Dermis blood vessel endothelial cell (primary cell): ENCODE measurements around the gene TCTN3. TPM values are rescaled to one million over a fixed set of nuclear protein-coding genes. Genes with fewer than 3 reads are reported as not detected.
"Not testable (repeated sequence)": the region's sequence is repeated elsewhere in the genome, so short reads cannot be mapped to it uniquely, and the experiment has no call there.

ENCODE experiments used
- DNase-seq: peaks from one replicate; pipeline ENCODE4 v3.0.0; 2010
- total RNA-seq: library from RNA; depleted of rRNA; stranded (reverse); fragments of >200 nt; gene quantifications from 2 replicates; pipeline ENCODE4 v1.2.3, GENCODE V29; 2014

The TCTN3 gene
- total RNA-seq, 1 donor from 2014 or later: 34.2 TPM

GRCh38 chr10:95683966-95684365, 9.8 kb downstream of the TCTN3 start:
- DNase-seq: no peak

- DNase-seq: no peak
These were observed 18.2 kb downstream of the TCTN3 start for GRCh38 chr10:95675403-95676116.

- DNase-seq: no peak
These were observed 19.1 kb downstream of the TCTN3 start for GRCh38 chr10:95674643-95675042.

- DNase-seq: not testable (repeated sequence)
These were observed 21.1 kb downstream of the TCTN3 start for GRCh38 chr10:95672641-95673040.

GRCh38 chr10:95664543-95664942, 29.2 kb downstream of the TCTN3 start:
- DNase-seq: no peak

- DNase-seq: no peak
These were observed 30.2 kb downstream of the TCTN3 start for GRCh38 chr10:95663496-95663895.

- DNase-seq: no peak
These were observed 31.9 kb downstream of the TCTN3 start for GRCh38 chr10:95661818-95662217.

- DNase-seq: no peak
These were observed 33.4 kb downstream of the TCTN3 start for GRCh38 chr10:95660283-95660682.

GRCh38 chr10:95657250-95657649, 36.5 kb downstream of the TCTN3 start:
- DNase-seq: no peak

GRCh38 chr10:95656291-95657164, 37.2 kb downstream of the TCTN3 start, which contains the start of gene ALDH18A1:
Gene ALDH18A1, minus strand, starts transcription at chr10:95656711. Its CDS starts 3,334 bp downstream, at chr10:95653377.
- DNase-seq: peak; percentile 93

GRCh38 chr10:95655571-95656290, 38.0 kb downstream of the TCTN3 start:
- DNase-seq: peak; percentile 37

- DNase-seq: no peak
These were observed 39.8 kb downstream of the TCTN3 start for GRCh38 chr10:95653895-95654294.

GRCh38 chr10:95651346-95652060, 42.2 kb downstream of the TCTN3 start:
- no peak for DNase-seq

GRCh38 chr10:95650232-95650631, 43.5 kb downstream of the TCTN3 start:
- DNase-seq: no peak

- no peak for DNase-seq
These were observed 45.6 kb downstream of the TCTN3 start for GRCh38 chr10:95648138-95648537.

- no peak for DNase-seq
These were observed 47.6 kb downstream of the TCTN3 start for GRCh38 chr10:95646160-95646559.

GRCh38 chr10:95644901-95645300, 48.8 kb downstream of the TCTN3 start:
- no peak for DNase-seq

- no peak for DNase-seq
These were observed 52.8 kb downstream of the TCTN3 start for GRCh38 chr10:95640891-95641315.

- DNase-seq: no peak
These were observed 55.8 kb downstream of the TCTN3 start for GRCh38 chr10:95637911-95638310.

- DNase-seq: no peak
These were observed 56.6 kb downstream of the TCTN3 start for GRCh38 chr10:95637140-95637539.

GRCh38 chr10:95635319-95635733, 58.4 kb downstream of the TCTN3 start:
- DNase-seq: no peak

- DNase-seq: no peak
These were observed 64.9 kb downstream of the TCTN3 start for GRCh38 chr10:95628786-95629185.
